Measurements from ENCODE around the gene SYCP2.

DNA sequence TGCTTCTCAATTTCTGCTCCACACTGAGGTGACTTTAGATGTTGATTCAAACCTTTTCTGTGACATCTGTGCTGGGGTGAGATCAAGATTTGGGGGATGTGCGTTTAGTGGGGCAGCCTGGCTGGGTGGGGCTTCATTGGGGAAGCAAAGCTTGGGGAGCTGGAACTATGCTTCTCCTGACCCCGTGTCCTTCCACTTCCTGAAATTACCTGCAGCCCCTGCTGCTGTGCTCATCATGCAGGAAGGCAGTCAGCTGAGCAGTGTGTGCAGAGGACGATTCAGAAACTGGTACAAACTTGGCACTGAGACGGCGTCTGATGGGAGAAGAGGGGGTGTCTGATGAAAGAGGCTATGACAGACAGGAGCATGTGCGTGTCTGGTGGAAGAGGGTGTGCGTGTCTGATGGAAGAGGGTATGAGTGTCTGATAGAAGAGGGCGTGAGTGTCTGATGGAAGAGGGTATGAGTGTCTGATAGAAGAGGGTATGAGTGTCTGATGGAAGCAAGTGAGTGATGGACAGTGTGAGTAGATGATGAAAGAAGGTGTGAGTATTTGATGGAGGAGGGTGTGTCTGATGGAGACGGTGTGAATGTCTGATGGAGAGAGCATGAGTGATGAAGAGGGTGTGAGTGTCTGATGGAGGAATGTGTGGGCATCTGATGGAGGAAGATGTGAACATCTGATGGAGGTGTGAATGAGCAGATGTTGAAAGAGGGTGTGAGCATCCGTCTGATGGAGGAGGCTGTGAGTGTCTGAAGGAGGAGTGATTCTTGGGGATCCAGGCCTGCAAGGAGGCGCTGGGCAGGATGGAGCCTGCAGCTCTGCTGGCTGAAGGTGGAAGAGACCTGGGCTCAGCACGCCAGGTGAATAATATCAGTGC lies 103.4 kb downstream of the SYCP2 start:
- TF ChIP-seq POLR2A (IDR thresholded peaks at IDR 0.05): no peak
- TF ChIP-seq, protein P1, sequence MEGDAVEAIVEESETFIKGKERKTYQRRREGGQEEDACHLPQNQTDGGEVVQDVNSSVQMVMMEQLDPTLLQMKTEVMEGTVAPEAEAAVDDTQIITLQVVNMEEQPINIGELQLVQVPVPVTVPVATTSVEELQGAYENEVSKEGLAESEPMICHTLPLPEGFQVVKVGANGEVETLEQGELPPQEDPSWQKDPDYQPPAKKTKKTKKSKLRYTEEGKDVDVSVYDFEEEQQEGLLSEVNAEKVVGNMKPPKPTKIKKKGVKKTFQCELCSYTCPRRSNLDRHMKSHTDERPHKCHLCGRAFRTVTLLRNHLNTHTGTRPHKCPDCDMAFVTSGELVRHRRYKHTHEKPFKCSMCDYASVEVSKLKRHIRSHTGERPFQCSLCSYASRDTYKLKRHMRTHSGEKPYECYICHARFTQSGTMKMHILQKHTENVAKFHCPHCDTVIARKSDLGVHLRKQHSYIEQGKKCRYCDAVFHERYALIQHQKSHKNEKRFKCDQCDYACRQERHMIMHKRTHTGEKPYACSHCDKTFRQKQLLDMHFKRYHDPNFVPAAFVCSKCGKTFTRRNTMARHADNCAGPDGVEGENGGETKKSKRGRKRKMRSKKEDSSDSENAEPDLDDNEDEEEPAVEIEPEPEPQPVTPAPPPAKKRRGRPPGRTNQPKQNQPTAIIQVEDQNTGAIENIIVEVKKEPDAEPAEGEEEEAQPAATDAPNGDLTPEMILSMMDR (IDR thresholded peaks at IDR 0.05): no peak
